H9 (cell line): Measurements from ENCODE around the gene PKD2L1. TPM values are rescaled to one million over a fixed set of nuclear protein-coding genes. Genes with fewer than 3 reads are reported as not detected.

Experiments
- DNase-seq: peaks from one replicate; pipeline ENCODE4 v3.0.0-alpha.2; 2017
- H2AFZ ChIP-seq: one replicate; pipeline ENCODE4 v1.6.1; 2013; ENCODE audit warnings: mild to moderate bottlenecking, low read length, control low read depth, moderate library complexity
- H2AK5ac ChIP-seq: 2 replicates; pipeline ENCODE4 v1.6.1; 2013; ENCODE audit warnings: low read length, control low read depth, mixed read lengths; ENCODE audit not compliant: insufficient read length
- H2BK120ac ChIP-seq: one replicate; pipeline ENCODE4 v1.6.1; 2013; ENCODE audit warnings: low read depth, mild to moderate bottlenecking, low read length, control low read depth, inconsistent platforms; ENCODE audit not compliant: poor library complexity, severe bottlenecking
- H2BK12ac ChIP-seq: 2 replicates; pipeline ENCODE4 v1.6.1; 2013; ENCODE audit warnings: low read length, control low read depth, mixed read lengths, low read depth; ENCODE audit not compliant: insufficient read length
- H2BK15ac ChIP-seq: 2 replicates; pipeline ENCODE4 v1.6.1; 2013; ENCODE audit warnings: low read depth, low read length, control low read depth
- H2BK20ac ChIP-seq: one replicate; pipeline ENCODE4 v1.6.1; 2013; ENCODE audit warnings: low read depth, mild to moderate bottlenecking, low read length, control low read depth, inconsistent platforms; ENCODE audit not compliant: poor library complexity, severe bottlenecking
- H2BK5ac ChIP-seq: 2 replicates; pipeline ENCODE4 v1.6.1; 2013; ENCODE audit warnings: low read length, control low read depth, mixed read lengths; ENCODE audit not compliant: insufficient read length
- H3K14ac ChIP-seq: 2 replicates; pipeline ENCODE4 v1.6.1; 2013; ENCODE audit warnings: low read length, control low read depth; ENCODE audit not compliant: insufficient read depth
- H3K18ac ChIP-seq: 2 replicates; pipeline ENCODE4 v1.6.1; 2013; ENCODE audit warnings: low read depth, mild to moderate bottlenecking, mixed read lengths, low read length, control low read depth; ENCODE audit not compliant: insufficient read length
- H3K23ac ChIP-seq: 2 replicates; pipeline ENCODE4 v1.6.1; 2013; ENCODE audit warnings: low read length, control low read depth, mixed read lengths, low read depth; ENCODE audit not compliant: insufficient read length
- H3K23me2 ChIP-seq: 2 replicates; pipeline ENCODE4 v1.6.1; 2013; ENCODE audit warnings: low read depth, mild to moderate bottlenecking, mixed read lengths, low read length, control low read depth; ENCODE audit not compliant: insufficient read length, poor library complexity, severe bottlenecking
- H3K27ac ChIP-seq: 2 replicates; pipeline ENCODE4 v1.5.1; 2013; ENCODE audit warnings: low read length, control low read depth, mixed read lengths, low read depth; ENCODE audit not compliant: insufficient read length
- H3K27me3 ChIP-seq: 2 replicates; pipeline ENCODE4 v1.6.1; 2013; ENCODE audit warnings: low read length, control low read depth, inconsistent platforms; ENCODE audit not compliant: insufficient read depth
- H3K4ac ChIP-seq: 2 replicates; pipeline ENCODE4 v1.6.1; 2013; ENCODE audit warnings: low read depth, mild to moderate bottlenecking, control low read depth, inconsistent platforms, low read length, moderate library complexity
- H3K4me1 ChIP-seq: 2 replicates; pipeline ENCODE4 v1.6.1; 2013; ENCODE audit warnings: low read length, control low read depth, inconsistent platforms; ENCODE audit not compliant: insufficient read depth
- H3K4me2 ChIP-seq: 2 replicates; pipeline ENCODE4 v1.6.1; 2013; ENCODE audit warnings: low read length, control low read depth, mixed read lengths; ENCODE audit not compliant: insufficient read length, insufficient read depth
- H3K56ac ChIP-seq: 2 replicates; pipeline ENCODE4 v1.6.1; 2013; ENCODE audit warnings: low read depth, mild to moderate bottlenecking, mixed read lengths, low read length, control low read depth; ENCODE audit not compliant: insufficient read length
- H3K79me1 ChIP-seq: 2 replicates; pipeline ENCODE4 v1.6.1; 2013; ENCODE audit warnings: low read depth, mild to moderate bottlenecking, moderate library complexity, low read length, control low read depth, inconsistent platforms; ENCODE audit not compliant: insufficient read depth, poor library complexity, severe bottlenecking
- H3K79me2 ChIP-seq: 2 replicates; pipeline ENCODE4 v1.6.1; 2013; ENCODE audit warnings: low read length, control low read depth, inconsistent platforms; ENCODE audit not compliant: insufficient read depth
- H3K9ac ChIP-seq: 2 replicates; pipeline ENCODE4 v1.6.1; 2013; ENCODE audit warnings: low read length, control low read depth, mixed read lengths; ENCODE audit not compliant: insufficient read length; ENCODE audit errors: extremely low read depth
- H3K9me3 ChIP-seq: one replicate; pipeline ENCODE4 v1.6.1; 2013; ENCODE audit warnings: low read depth, low read length, inconsistent platforms; ENCODE audit not compliant: control insufficient read depth
- H3T11ph ChIP-seq: one replicate; pipeline ENCODE4 v1.6.1; 2013; ENCODE audit warnings: mild to moderate bottlenecking, low read length, control low read depth, inconsistent platforms
- H4K20me1 ChIP-seq: one replicate; pipeline ENCODE4 v1.6.1; 2013; ENCODE audit not compliant: control insufficient read depth, insufficient read length, insufficient read depth
- H4K5ac ChIP-seq: 2 replicates; pipeline ENCODE4 v1.6.1; 2013; ENCODE audit warnings: low read depth, mild to moderate bottlenecking, mixed read lengths, low read length, control low read depth; ENCODE audit not compliant: insufficient read length
- H4K8ac ChIP-seq: replicated peaks from 2 replicates; pipeline ENCODE4 v1.6.1; 2013; ENCODE audit warnings: low read length, control low read depth, mixed read lengths, low read depth; ENCODE audit not compliant: insufficient read length
- H4K91ac ChIP-seq: 2 replicates; pipeline ENCODE4 v1.6.1; 2013; ENCODE audit warnings: low read depth, mild to moderate bottlenecking, moderate library complexity, mixed read lengths, low read length, control low read depth; ENCODE audit not compliant: insufficient read length
- H3K27ac Mint-ChIP-seq, 3 experiments: 2 replicates in 2 of 3; 3 replicates in 1 of 3; pipeline ENCODE4 v1.8.0; 2020 to 2021; ENCODE audit warnings: mixed read lengths in 3 of 3, mild to moderate bottlenecking in 1 of 3, moderate library complexity in 1 of 3
- H3K27me3 Mint-ChIP-seq: 2 replicates; pipeline ENCODE4 v1.8.0; 2021; ENCODE audit warnings: low read depth, mild to moderate bottlenecking, moderate library complexity, mixed read lengths
- H3K36me3 Mint-ChIP-seq, 3 experiments: 2 replicates in 2 of 3; 3 replicates in 1 of 3; pipeline ENCODE4 v1.8.0; 2020 to 2021; ENCODE audit warnings: low read depth in 3 of 3, mixed read lengths in 3 of 3; ENCODE audit not compliant: insufficient read depth in 1 of 3
- H3K4me1 Mint-ChIP-seq, 2 experiments: 2 replicates each; pipeline ENCODE4 v1.8.0; 2020; ENCODE audit warnings: mixed read lengths in 2 of 2
- H3K4me3 Mint-ChIP-seq, 2 experiments: 2 replicates in 1 of 2; 3 replicates in 1 of 2; pipeline ENCODE4 v1.8.0; 2020 to 2021; ENCODE audit warnings: mild to moderate bottlenecking in 2 of 2, mixed read lengths in 2 of 2, moderate library complexity in 1 of 2
- H3K9me3 Mint-ChIP-seq, 2 experiments: 2 replicates in 1 of 2; 3 replicates in 1 of 2; pipeline ENCODE4 v1.8.0; 2020; ENCODE audit warnings: mild to moderate bottlenecking in 2 of 2, mixed read lengths in 2 of 2, moderate library complexity in 1 of 2
- CTCF ChIP-seq: fragments of 200-600 bp; sonication (generic); conservative IDR thresholded peaks from 3 replicates; pipeline ENCODE4 v1.8.0; 2021; ENCODE audit warnings: antibody characterized with exemption, mild to moderate bottlenecking
- WGBS: extraction: QIAGEN DNeasy Blood & Tissue Kit; methylation state at CpG from one replicate; pipeline ENCODE4 v1.1.7; 2013; ENCODE audit warnings: missing lambda C conversion rate, low lambda C conversion rate, mixed read lengths; ENCODE audit not compliant: insufficient read length; ENCODE audit errors: extremely low coverage; 5-methylcytosine and 5-hydroxymethylcytosine counted together
- long read RNA-seq: library from polyadenylated mRNA; unstranded; transcript quantifications from one replicate; pipeline ENCODE4 v2.0.0, GENCODE V29; 2020
- total RNA-seq: library from RNA; stranded (reverse); gene quantifications from 2 replicates; pipeline ENCODE4 v1.2.1, GENCODE V29; 2021

The PKD2L1 gene
- 0.20 TPM in 1 of 2 replicates, not detected in the other for total RNA-seq
- long read RNA-seq, partial matches to known transcripts = 0 of 2 reads
- long read RNA-seq, other reads (novel, unspliced or antisense) = 2 of 2 reads

- DNase-seq = no peak
- no peak within 1 kb of the TSS for H2AK5ac ChIP-seq
- H3K79me2 ChIP-seq = no peaks in the 10 kb centered on the region
- H3K9me3 ChIP-seq = no peaks in the 10 kb centered on the region
- H3K4me2 ChIP-seq = no peak within 1 kb of the TSS
- H2AFZ ChIP-seq = no peak within 1 kb of the TSS
- no peak within 1 kb of the TSS for H4K5ac ChIP-seq
- no peak within 1 kb of the TSS for H2BK120ac ChIP-seq
- H2BK20ac ChIP-seq = no peak within 1 kb of the TSS
- Mint-ChIP-seq H3K9me3 (no peaks in the 10 kb centered on the region), H3K4me1 (peaks cover 3 to 8% of the 10 kb centered on the region in 2 experiments; a peak in 1 of 4 replicates), H3K27me3 (peaks cover 62% of the 10 kb centered on the region), H3K27ac (no peak within 1 kb of the TSS; a peak in 1 of 7 replicates), H3K4me3 (no peak within 1 kb of the TSS; a peak in 1 of 5 replicates), H3K36me3 (no peaks in the 10 kb centered on the region)
- H2BK15ac ChIP-seq = no peak within 1 kb of the TSS
- H4K91ac ChIP-seq = no peak within 1 kb of the TSS
- H2BK12ac ChIP-seq = no peak within 1 kb of the TSS
- H3K56ac ChIP-seq = no peak within 1 kb of the TSS
- no peak within 1 kb of the TSS for H3T11ph ChIP-seq
- no peak for TF ChIP-seq CTCF
- H2BK5ac ChIP-seq = no peak within 1 kb of the TSS
- no peak within 1 kb of the TSS for H3K23ac ChIP-seq
- no peak within 1 kb of the TSS for H3K4ac ChIP-seq
- H4K20me1 ChIP-seq = no peaks in the 10 kb centered on the region
- no peak within 1 kb of the TSS for H3K18ac ChIP-seq
- no peak within 1 kb of the TSS for H3K9ac ChIP-seq
- H3K23me2 ChIP-seq = no peaks in the 10 kb centered on the region
- H3K27ac ChIP-seq = no peak within 1 kb of the TSS
- no peak within 1 kb of the TSS; the same call in 1 of the 2 replicates for H3K14ac ChIP-seq
- WGBS = no CpG with 5 or more reads among the region's 5 CpGs
- H3K79me1 ChIP-seq = no peaks in the 10 kb centered on the region
- no peaks in the 10 kb centered on the region for H3K4me1 ChIP-seq
- no peaks in the 10 kb centered on the region for H3K27me3 ChIP-seq
- H4K8ac ChIP-seq = no peak within 1 kb of the TSS
These were observed at the start of gene PKD2L1 for GRCh38 chr10:100330079-100330478. PKD2L1 (minus strand) TSS chr10:100330228; CDS start chr10:100330103, 125 bp downstream.
